A673 (cell line): ENCODE data around the gene SWT1. TPM values are rescaled to one million over a fixed set of nuclear protein-coding genes. Genes with fewer than 3 reads are reported as not detected.
A peak's percentile ranks its signal among the peaks of the same experiment; 100 is the strongest.

ENCODE experiments used
- BruUV-seq: library from RNA; stranded (reverse); fragments of 400-500 nt; replicated peaks from 2 replicates; lab custom pipeline; 2021; lab: Mats Ljungman, UMichigan
- CTCF ChIA-PET: fragments of 300-600 bp; sonication (Branson Sonifier 250); formaldehyde crosslinking; loops from one replicate; lab custom pipeline; 2022; ENCODE audit warnings: antibody characterized with exemption; lab: Charles Lee
- POLR2A ChIA-PET: fragments of 300-600 bp; sonication (Branson Sonifier 250); formaldehyde crosslinking; loops from one replicate; lab custom pipeline; 2022; ENCODE audit warnings: antibody characterized with exemption; ENCODE audit not compliant: low non-redundant PET; lab: Charles Lee
- DNase-seq: peaks from one replicate; pipeline ENCODE4 v3.0.0-alpha.2; 2015; ENCODE audit warnings: low spot score
- H3K27ac ChIP-seq: fragments of 200-600 bp; sonication (generic); 2 replicates; pipeline ENCODE4 v1.5.1; 2016; ENCODE audit warnings: mixed run types, low read depth, mild to moderate bottlenecking, mixed read lengths, antibody characterized with exemption, low read length; ENCODE audit not compliant: poor library complexity, severe bottlenecking
- H3K27me3 ChIP-seq: fragments of 200-600 bp; sonication (generic); replicated peaks from 2 replicates; pipeline ENCODE4 v1.6.1; 2017; ENCODE audit warnings: mixed run types, low read depth, mild to moderate bottlenecking, mixed read lengths, antibody characterized with exemption, low read length; ENCODE audit not compliant: insufficient read depth, poor library complexity
- H3K36me3 ChIP-seq: fragments of 200-600 bp; sonication (generic); 2 replicates; pipeline ENCODE4 v1.6.1; 2016; ENCODE audit warnings: mixed run types, mild to moderate bottlenecking, mixed read lengths, antibody characterized with exemption, low read length; ENCODE audit not compliant: insufficient read depth, poor library complexity, severe bottlenecking
- H3K4me1 ChIP-seq: fragments of 200-600 bp; sonication (generic); 2 replicates; pipeline ENCODE4 v1.6.1; 2017; ENCODE audit warnings: mixed run types, mild to moderate bottlenecking, mixed read lengths, antibody characterized with exemption, low read length; ENCODE audit not compliant: insufficient read depth, poor library complexity, severe bottlenecking
- H3K4me3 ChIP-seq: fragments of 200-600 bp; sonication (generic); 2 replicates; pipeline ENCODE4 v1.5.1; 2016; ENCODE audit warnings: low read depth, mixed run types, mild to moderate bottlenecking, mixed read lengths, low read length; ENCODE audit not compliant: poor library complexity, severe bottlenecking
- H3K9me3 ChIP-seq: fragments of 200-600 bp; sonication (generic); 2 replicates; pipeline ENCODE4 v1.6.1; 2016; ENCODE audit warnings: mixed run types, low read depth, mild to moderate bottlenecking, mixed read lengths, antibody characterized with exemption, low read length; ENCODE audit not compliant: poor library complexity, severe bottlenecking
- CTCF ChIP-seq: fragments of 300-800, 200-600 bp; sonication (generic); conservative IDR thresholded peaks from 2 replicates; pipeline ENCODE4 v1.5.1; 2017; ENCODE audit warnings: low read depth, mild to moderate bottlenecking, antibody characterized with exemption, low read length, moderate library complexity, mixed read lengths
- EZH2 ChIP-seq: fragments of 200-600 bp; sonication (generic); IDR thresholded peaks from 2 replicates; pipeline ENCODE4 v1.6.1; 2017; ENCODE audit warnings: borderline replicate concordance, low read depth, mild to moderate bottlenecking, mixed read lengths, antibody characterized with exemption, low read length; ENCODE audit not compliant: poor library complexity, severe bottlenecking
- intact Hi-C: fragments of 100-400 bp; cut with micrococcal nuclease; formaldehyde crosslinking; loops from one replicate; pipeline ENCODE4 v1.10.0; 2022; ENCODE audit not compliant: unreplicated experiment
- total RNA-seq: library from RNA; stranded (reverse); gene quantifications from 2 replicates; pipeline ENCODE4 v1.2.3, GENCODE V29; 2021

Gene SWT1
- total RNA-seq, 1 experiment from 2014 or later, result 3.3 TPM

- Histone ChIP-seq H3K36me3 (no peaks in the 10 kb centered on the region), H3K27me3 (no peaks in the 10 kb centered on the region), H3K4me1 (peaks cover 4% of the 10 kb centered on the region), H3K27ac (no peak overlapping the region), H3K4me3 (no peak overlapping the region), H3K9me3 (no peaks in the 10 kb centered on the region)
- ChIA-PET POLR2A (no interaction called here), CTCF (no interaction called here)
- DNase-seq, result peak; percentile 12
- no TSS peak for BruUV-seq
- intact Hi-C loops, result loop anchor here (2.0 kb wide), 1 partner anchor 20 kb away; no protein-coding TSS in a partner anchor
- TF ChIP-seq EZH2, result no peak
- no peak for TF ChIP-seq CTCF
These were observed 182.0 kb downstream of the SWT1 start for GRCh38 chr1:185338719-185339622.

- no peaks in the 10 kb centered on the region for H3K27me3 ChIP-seq
- DNase-seq, result no peak
- TF ChIP-seq EZH2 (no peak), CTCF (no peak)
- CTCF ChIA-PET, result no interaction called here
- H3K4me3 ChIP-seq, result no peak overlapping the region
- H3K27ac ChIP-seq, result no peak overlapping the region
- intact Hi-C loops, result no loop called here
- H3K9me3 ChIP-seq, result no peaks in the 10 kb centered on the region
- peaks cover 4% of the 10 kb centered on the region for H3K4me1 ChIP-seq
- POLR2A ChIA-PET, result no interaction called here
- BruUV-seq, result no TSS peak
- H3K36me3 ChIP-seq, result no peaks in the 10 kb centered on the region
These were observed 184.3 kb downstream of the SWT1 start for GRCh38 chr1:185341196-185341781.

Other genes with a start within 250 kb of the SWT1 start
- gene NIBAN1, start 182.7 kb upstream of the SWT1 start, total RNA-seq, result 52.9 and 54.8 TPM in 2 replicates
- gene RNF2, start 111.6 kb upstream of the SWT1 start, total RNA-seq, result 50.8 and 53.9 TPM in 2 replicates
- gene TRMT1L, start 214 bp upstream of the SWT1 start, total RNA-seq, result 24.3 and 26.6 TPM in 2 replicates
- gene IVNS1ABP, start 160.1 kb downstream of the SWT1 start, total RNA-seq, result 221 and 263 TPM in 2 replicates